ENCODE data around the gene SLC38A3. TPM values are rescaled to one million over a fixed set of nuclear protein-coding genes. Genes with fewer than 3 reads are reported as not detected.
A peak's percentile ranks its signal among the peaks of the same experiment; 100 is the strongest.
"Not testable (repeated sequence)": the region's sequence is repeated elsewhere in the genome, so short reads cannot be mapped to it uniquely, and the experiment has no call there.

SLC38A3 gene
- total RNA-seq, 1 donor from 2014 or later: 2.5 TPM

DNA sequence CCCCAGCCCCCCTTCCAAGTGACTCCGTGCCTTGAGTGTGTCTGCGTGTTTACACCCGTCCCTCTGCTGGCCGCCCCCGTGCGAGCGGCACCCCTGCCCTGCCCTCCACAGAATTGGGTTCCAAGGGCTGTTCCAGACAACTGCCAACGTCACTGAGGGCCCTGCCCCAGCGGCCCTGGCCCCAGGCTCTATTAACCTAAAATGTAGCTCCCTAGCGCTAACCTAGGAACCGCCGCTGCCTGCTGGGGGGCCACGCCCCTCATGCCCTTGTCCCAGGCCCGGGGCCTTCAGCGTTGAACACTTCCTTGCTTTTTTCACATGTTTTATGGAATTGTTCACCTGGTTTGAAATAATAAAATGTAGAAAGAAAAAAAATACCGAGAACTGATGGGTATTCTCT lies 53.9 kb downstream of the SLC38A3 start:
- intact Hi-C loops (cut with DNase I): no loop called here
- ATAC-seq: no peak
- DNase-seq (ENCODE audit: low spot score): no peak

DNA sequence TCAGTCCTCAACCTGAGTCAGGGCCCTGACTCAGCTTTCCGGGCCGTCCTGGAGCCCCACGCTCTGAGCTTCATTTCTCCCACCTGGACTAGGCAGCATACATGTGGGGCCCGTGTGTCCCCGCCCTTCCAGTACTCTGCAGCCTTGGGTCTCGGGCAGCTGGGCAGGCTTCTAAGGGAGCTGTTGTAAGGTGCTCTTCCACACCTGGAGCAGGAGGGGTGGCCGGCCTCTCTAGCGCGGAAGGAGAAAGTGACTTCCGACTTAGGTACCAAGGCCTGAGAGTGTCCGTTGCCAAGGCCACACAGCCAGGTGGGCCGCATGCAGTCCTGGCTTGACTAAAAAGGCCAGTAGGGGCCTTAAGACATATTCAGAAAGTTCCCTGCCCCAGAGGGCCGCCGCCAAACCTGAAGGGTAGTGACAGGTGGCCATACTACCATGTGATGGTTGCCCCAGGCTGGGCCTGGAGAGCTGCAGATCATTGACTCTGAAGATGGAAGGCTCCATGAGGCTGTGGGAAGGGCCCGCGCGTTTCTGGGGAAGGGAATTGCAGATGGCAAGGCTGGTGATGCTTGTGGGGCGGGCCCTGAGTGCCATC lies 54.5 kb downstream of the SLC38A3 start:
- no peak for ATAC-seq
- DNase-seq (ENCODE audit: low spot score): no peak
- intact Hi-C loops (cut with DNase I): no loop called here

DNA sequence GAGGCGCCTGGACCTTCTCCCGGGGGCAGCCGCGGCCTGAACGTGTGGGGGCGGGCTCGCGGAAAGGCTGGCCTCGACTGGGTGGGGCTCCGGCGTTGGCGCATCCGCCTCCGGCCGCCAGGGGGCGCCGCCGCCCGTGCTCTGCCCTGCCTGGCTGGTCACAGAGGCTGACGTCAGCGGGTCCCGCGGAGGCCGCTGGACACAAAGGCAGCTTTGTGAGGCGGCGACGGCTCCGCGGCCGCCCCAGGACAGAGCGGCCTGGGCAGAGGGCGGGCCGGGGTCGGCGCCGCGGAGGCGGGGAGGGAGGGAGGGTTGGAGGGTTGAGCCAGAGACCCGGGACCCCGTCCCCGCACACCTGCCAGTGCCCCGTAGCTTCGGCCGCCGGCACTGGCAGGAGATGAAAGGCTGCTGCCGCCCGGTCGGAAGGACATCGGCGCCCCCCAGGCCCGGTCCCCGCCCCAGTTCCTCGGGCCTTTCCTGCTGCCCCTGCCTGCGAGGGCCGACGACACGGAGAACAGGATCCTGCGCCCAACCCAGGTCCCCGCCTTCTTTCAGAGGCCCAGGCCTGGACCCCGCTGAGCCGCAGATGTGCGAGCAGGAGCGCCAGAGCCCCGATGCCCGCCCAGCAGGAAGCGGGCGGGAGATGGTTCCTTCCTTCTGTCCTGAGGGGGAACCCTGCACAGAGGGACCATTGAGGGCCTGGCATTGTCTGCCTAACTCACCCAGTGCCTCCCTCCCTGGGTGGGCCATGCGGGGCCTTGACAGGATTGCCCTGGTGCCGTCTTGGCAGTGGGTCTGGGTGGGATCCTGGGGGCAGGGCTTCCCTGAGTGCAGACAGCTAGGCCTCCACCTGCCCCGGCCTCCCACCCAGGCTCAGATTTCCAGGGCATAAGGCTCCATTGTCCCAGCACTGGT lies 55.2 kb downstream of the SLC38A3 start:
- ATAC-seq: peak; percentile 68
- intact Hi-C loops (cut with DNase I): no loop called here

DNA sequence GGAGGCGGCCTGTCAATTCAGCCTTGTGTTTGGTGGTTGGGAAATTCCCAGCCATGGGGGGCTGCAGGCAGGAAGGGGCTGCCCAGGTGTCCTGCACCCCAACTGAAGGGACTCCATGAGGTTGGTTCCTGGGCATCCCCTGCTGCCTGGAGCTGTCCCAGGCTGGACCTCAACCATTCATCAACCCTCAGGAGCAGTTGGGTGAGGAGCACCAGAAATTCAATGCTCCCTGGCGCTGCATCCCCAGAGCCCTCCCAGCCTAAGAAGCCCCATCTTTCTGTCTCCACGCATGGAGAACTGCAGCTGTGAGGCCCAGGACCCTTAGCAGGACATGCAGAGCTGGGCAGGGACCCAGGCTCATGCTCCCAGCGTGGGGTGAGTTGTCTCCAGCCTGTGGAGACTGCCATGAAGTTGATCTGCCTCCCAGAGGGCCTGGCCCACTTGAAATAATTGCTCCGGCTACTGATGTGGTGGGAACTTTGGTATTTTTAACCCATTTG lies 55.9 kb downstream of the SLC38A3 start:
- DNase-seq (ENCODE audit: low spot score) (no peak), ATAC-seq (no peak)
- intact Hi-C loops (cut with DNase I): no loop called here

More for the DNA sequence above, 55.2 kb downstream of the SLC38A3 start:
- DNase-seq (ENCODE audit: low spot score): peak; percentile 97

DNA sequence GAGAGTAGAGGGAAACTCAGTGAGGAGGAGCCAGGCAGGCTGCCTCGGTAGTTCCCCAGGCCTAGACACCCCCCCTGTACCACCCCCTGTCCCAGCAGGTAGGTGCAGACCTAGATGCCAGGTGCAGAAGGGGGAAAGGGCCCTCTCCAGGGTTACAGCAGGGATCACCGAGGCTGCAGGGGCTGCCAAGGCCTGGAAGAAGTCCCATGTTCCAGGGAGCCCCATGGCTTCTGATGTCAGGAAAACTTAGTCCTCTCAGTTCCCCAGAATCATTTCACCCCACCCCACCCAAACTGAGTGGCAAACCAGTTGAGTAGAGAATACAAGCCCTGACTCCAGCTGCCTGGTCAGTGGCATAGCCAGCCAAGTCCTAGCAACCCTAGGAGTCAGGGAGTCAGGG lies 56.4 kb downstream of the SLC38A3 start:
- no peak for ATAC-seq
- no peak for DNase-seq (ENCODE audit: low spot score)
- intact Hi-C loops (cut with DNase I): no loop called here

DNA sequence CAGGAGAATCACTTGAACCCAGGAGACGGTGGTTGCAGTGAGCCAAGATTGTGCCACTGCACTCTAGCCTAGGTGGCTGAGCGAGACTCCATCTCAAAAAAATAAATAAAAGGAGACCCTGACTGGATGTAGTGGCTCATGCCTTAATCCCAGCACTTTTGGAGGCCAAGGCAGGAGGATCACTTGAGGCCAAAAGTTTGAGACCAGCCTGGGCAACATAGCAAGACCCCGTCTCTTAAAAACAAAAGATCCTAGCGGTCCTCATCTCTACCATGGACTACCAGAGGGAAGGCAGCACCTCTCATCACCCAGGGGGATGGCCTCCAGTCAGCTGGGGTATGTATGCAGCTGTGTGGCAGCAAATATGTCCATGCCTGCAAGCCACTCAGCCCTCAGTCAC lies 57.1 kb downstream of the SLC38A3 start:
- DNase-seq (ENCODE audit: low spot score); intact Hi-C loops (cut with DNase I); ATAC-seq: not testable (repeated sequence)

DNA sequence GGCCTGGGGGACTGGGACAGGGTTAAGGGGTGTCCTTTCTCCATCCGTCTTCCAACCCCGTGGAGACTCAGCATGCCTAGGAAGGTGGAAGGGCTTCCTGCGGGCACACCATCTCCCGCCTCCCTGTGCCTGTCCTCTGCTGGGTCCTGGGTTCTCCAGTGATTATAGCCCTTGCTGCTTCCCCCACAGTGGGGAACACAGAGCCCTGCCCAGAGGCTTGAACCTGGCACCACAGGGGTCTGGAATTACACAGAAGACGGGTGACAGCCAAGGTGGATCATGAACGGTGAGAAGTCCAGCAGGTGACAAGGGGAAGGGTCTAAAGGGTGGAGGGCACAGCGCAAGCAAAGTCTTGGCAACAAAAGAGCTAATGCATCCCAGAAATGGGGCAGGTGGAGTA lies 57.7 kb downstream of the SLC38A3 start:
- ATAC-seq (no peak), DNase-seq (ENCODE audit: low spot score) (no peak)
- intact Hi-C loops (cut with DNase I): no loop called here

DNA sequence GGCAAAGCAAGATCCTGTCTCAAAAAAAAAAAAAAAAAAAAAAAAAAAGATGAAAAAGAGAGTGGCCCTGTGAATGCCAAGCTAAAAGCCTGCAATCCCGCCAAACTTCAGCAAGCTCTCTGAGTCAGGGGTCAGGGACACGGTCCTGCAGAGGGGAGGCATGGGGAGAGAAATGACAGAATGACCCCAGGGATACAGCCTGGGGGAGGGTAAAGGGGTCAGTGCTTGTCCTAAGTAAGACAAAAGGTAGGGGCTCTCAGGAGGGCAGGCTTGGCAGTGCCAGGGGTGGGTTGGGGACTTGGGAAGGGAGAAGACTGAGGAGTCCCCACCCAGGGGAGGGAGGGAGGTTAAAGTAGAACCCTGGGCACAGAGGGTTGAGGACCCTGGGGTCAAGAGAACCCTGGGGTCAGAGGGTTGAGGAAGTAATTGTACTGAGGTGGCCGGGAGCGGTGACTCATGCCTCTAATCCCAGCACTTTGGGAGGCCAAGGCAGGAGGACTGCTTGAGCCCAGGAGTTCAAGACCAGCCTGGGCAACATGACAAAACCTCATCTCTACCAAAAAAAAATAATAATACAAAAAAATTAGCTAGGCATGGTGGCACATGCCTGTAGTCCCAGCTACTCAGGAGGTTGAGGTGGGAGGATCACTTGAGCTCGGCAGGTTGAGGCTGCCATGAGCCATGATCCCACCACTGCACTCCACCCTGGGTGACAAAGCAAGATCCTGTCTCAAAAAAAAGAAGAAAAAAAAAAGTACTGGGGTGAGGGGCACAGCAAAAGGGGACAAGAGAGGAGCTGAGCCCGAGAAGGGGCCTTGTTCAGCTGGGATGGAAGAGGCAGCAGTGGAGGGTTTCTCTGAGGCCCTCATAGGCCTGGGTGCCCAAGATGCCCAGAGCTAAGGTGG lies 58.7 kb downstream of the SLC38A3 start:
- intact Hi-C loops (cut with DNase I): no loop called here
- no peak for DNase-seq (ENCODE audit: low spot score)
- ATAC-seq: no peak

DNA sequence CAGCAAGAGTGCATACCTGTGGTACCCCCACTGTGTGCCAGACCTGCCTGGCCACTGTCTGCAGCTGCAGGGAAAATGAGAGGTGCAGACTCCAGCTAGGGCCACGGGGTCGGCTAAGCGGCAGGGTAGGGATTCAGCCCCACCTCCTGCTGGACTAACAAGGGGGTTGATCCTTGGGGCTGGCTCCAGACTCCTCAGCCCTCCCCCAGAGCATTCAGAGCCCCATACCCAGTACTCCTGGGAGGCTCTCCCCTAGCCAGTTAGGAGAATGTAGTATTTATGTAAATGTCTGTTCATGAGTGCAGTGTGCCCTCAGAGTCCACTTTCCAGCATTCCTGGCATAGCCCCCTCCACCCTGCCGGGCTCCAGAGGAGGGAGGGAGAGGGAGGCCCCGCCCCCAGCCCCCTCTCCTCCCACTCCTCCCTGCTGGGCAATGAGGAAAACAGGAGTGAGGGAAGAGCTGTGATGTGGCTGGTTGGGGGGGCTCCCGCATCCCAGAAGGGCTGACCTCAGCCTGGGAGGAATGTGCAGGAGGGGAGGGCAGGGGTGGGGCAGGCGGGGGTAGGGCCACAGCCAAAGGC lies 59.4 kb downstream of the SLC38A3 start:
- ATAC-seq (peak; percentile 77), DNase-seq (ENCODE audit: low spot score) (peak; percentile 88)
- intact Hi-C loops (cut with DNase I): no loop called here

DNA sequence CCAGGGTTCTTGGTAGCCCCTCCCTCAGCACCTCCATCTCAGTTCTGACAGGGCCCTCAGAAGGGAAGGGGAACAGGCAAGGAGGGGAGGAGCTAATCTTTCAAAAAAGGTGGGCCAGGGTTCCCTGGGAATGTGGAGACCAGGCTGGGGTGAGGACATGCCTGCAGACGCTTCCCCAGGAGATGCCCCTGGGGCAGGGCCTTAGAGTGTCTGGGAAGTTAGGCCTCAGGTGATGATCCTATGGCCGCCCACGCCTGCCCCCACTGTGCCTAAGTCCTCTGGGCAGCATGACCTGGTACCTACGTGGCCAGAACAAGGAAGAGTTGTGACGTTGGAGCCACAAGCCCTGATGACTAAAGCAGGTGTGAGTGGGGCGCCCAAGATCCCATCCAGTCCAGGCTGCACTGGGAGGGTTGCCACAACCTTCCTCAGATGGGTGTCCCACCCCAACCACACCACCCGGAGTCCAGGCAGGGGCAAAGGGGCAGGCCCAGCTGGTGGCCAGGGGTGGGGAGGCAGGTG lies 60.0 kb downstream of the SLC38A3 start:
- DNase-seq (ENCODE audit: low spot score): no peak
- no peak for ATAC-seq
- intact Hi-C loops (cut with DNase I): no loop called here

DNA sequence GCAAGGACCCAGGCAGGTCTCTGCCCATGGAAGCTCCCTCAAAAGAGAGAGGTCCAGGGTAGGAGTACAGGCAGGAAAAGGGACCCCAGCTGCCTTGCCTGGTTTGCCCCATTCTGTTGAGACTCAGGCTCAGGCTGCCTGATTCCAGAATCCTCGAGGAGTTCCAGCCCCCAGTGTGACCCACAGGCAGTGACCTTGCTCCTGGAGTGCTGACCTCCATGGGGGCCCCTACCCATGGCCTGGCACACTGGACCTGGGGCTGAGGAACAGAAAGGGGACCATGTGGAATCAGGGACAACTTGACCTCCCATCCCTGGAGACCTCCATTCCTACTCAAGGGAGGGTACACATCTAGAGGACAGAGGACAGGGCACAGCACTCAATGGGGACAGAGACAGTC lies 60.5 kb downstream of the SLC38A3 start:
- no peak for ATAC-seq
- intact Hi-C loops (cut with DNase I): no loop called here
- no peak for DNase-seq (ENCODE audit: low spot score)

DNA sequence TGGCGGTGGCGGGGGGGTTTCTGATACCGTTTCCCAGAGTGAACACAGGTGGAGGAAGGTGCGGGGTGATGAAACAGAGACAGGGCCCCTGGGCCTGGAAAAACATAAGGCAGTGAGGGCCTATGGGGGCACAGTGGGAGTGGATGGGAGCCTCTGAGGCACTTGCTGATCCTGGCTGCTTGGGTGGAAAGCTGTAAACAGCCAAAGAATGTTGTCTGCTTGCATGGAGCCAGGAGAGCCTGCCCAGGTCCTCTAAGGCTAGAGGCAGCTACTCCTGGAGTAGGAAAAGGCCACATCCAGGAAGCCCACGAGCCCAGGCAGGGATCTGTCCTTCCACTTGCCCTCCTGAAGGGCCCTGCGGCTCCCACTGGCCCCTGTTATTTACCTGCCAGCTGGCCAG lies 60.9 kb downstream of the SLC38A3 start:
- intact Hi-C loops (cut with DNase I): no loop called here
- no peak for ATAC-seq
- no peak for DNase-seq (ENCODE audit: low spot score)

DNA sequence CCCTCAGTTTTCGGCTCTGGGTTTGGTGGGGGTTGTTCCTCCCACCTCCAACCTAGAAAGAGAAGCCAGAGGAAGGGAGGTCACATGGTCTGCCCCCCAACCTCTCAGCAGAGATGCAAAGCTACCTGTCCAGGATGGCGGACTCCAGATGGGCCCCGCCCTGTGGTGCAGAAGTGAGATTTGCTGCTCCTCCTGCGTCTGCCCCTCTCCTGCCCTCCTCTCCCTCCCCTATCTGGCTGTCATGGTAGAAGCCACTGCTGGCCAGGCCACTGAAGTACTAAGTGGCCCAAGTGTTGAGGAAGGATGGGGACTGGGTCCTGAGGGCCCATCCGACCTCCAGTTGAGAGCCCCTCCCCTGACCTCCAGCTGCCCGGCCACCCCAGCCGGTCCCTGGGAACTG lies 61.8 kb downstream of the SLC38A3 start:
- intact Hi-C loops (cut with DNase I): no loop called here
- no peak for ATAC-seq

DNA sequence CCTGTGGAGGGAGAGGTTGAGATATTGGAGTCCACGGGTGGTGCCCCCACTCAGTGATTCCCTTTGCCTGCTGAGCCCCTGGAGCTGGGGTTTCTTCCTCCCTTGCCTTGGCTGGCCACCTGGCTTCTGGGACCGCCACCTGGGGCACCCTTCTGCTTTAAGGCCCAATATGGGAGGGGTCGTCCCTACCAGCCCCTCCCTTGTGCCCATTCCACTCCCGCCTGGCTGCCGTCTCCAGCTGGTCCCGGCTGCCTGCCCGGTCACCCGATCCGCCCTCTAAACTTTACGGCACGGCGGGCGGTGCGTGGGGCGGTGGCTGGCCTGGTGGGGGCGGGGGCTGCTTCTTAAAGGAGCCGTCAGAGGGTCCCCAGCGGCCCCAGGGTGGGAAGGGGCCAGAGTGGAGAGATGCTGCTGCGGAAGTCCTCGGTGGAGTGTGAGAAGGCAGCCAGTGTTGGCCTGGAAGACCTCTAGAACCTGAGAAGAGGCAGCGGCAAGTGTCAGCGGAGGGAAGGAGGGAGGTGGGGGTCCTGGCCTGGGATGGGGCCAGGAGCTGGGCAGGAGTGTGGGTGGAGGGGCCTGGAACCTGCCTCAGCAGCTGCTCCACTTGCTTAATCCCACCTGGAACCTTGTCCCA lies 62.3 kb downstream of the SLC38A3 start:
- DNase-seq (ENCODE audit: low spot score) (no peak), ATAC-seq (peak; percentile 53)
- intact Hi-C loops (cut with DNase I): no loop called here

More for the DNA sequence above, 61.8 kb downstream of the SLC38A3 start:
- DNase-seq (ENCODE audit: low spot score): no peak

DNA sequence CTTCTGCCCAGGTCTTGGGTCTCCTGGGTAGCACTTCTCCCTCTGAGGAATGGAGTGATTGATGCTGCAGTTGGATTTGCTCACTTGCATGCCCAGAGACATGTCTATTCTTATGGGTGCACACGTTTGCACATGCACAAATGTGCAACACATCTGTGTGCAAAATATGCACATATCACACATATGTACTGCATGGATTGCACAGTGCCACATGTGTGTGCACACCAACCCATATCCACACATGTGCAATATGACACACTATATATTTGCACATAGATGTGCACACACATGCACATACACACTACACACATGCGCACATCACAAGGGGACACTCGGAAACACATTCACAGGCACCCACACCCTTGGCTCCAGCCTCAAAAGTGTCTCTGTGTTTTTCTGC lies 63.2 kb downstream of the SLC38A3 start:
- DNase-seq (ENCODE audit: low spot score): no peak
- no peak for ATAC-seq
- intact Hi-C loops (cut with DNase I): no loop called here

DNA sequence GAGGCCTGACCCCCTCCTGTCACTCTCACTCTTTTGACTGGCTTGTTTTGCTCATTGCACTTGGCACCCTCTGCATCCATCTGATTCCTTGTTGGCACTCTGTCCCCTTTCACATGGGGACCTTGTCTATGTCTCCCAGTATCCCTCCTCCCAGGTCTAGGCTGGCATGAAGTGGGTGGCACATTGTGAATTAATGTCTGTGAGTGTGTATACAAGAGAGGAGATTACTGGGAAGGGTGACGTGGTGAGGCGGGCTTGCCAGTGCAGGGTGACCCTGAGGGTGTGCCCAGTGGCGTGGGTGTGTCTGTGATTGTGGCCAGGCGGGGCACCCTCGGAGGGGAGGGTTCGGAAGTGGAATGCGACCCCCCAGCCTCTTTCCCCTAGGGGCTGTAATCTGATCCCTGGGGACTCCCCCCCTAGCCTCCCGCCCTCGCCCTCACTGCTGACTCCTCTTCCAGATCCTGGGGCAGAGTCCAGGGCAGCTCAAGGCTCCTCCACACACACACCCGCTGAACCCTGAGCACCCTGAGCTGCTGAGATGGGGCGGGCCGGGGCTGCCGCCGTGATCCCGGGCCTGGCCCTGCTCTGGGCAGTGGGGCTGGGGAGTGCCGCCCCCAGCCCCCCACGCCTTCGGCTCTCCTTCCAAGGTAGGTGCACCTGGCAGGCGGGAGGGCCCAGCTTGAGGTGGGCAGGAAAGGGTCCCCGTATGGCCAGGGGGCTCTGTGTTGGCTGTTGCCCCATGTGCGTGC lies 63.8 kb downstream of the SLC38A3 start, which contains the start of gene SEMA3B:
Gene SEMA3B (plus strand): TSS at position 445 of the 749 bp plus-strand sequence. CDS start 94 bp downstream, at position 539.
- ATAC-seq: peak; percentile 25
- intact Hi-C loops (cut with DNase I): no loop called here

DNA sequence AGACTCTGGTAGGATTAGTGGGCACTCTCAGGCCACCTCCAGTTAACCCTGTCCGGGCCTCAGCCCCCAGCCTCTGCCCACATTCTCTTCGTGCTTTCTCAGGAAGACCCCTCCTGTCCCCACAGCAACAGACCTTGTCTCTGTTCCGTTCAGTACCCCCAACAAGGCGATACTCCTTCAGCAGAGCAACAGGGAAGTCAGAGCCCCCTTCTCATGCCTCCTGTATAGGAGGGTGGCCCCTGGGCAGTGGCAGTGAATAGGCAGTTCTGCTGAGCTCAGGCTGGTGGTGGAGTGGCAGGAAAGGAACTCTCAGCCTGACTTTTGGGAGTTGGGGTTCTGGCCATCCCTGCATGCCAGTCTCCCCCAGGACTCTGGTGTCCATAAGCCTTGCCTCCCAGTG lies 64.4 kb downstream of the SLC38A3 start:
- no peak for ATAC-seq
- no peak for DNase-seq (ENCODE audit: low spot score)
- intact Hi-C loops (cut with DNase I): no loop called here

More for the DNA sequence above, 63.8 kb downstream of the SLC38A3 start, which contains the start of gene SEMA3B:
- peak; percentile 90 for DNase-seq (ENCODE audit: low spot score)

All from sciatic nerve (tissue), 2 donors.